ENCODE results near the gene FIP1L1. TPM values are rescaled to one million over a fixed set of nuclear protein-coding genes. Genes with fewer than 3 reads are reported as not detected.
A peak's percentile ranks its signal among the peaks of the same experiment; 100 is the strongest.

The FIP1L1 gene
- total and polyA plus RNA-seq, 9 of the 15 experiments (the other 6 are each of a cell fraction or from before 2014, with no cell fraction given) = 34.6 to 137 (median 72.0) TPM

GRCh38 chr4:53421791-53422190 is 44.4 kb downstream of the FIP1L1 start (continued):
- TF ChIP-seq MAFG (tag; conservative IDR thresholded peaks at IDR 0.05) = no peak
- TF ChIP-seq KLF13 (tag; IDR thresholded peaks at IDR 0.05; ENCODE audit: borderline replicate concordance, low read depth) = no peak

GRCh38 chr4:53422367-53422766 is 44.9 kb downstream of the FIP1L1 start:
- no peak overlapping the region for H3K4me3 ChIP-seq
- intact Hi-C loops (cut with micrococcal nuclease) (no loop called here), in situ Hi-C loops (cut with MboI) (no loop called here)
- DNase-seq (ENCODE audit: extremely low read depth in 1 of 4, low spot score in 3 of 4) (no peak), FAIRE-seq (no peak), ATAC-seq (no peak)
- TF ChIP-seq DACH1 (IDR thresholded peaks at IDR 0.05; ENCODE audit: partially characterized antibody) = no peak
- no peak for TF ChIP-seq ATF3 (IDR thresholded peaks at IDR 0.05)
- no peak for TF ChIP-seq ATF3 (CRISPR knock-in tag; conservative IDR thresholded peaks at IDR 0.05)
- TF ChIP-seq ZBTB40 (IDR thresholded peaks at IDR 0.05) = peak; percentile 63
- no peak for TF ChIP-seq ZBTB40 (CRISPR knock-in tag; IDR thresholded peaks at IDR 0.05)
- peak; percentile 93 for TF ChIP-seq ZKSCAN1 (IDR thresholded peaks at IDR 0.05; ENCODE audit: low read depth, low read length)
- CTCF ChIA-PET (ENCODE audit: low intra/inter-chr PET ratio) = no interaction called here
- H2AFZ ChIP-seq (ENCODE audit: low read depth, low read length) = no peak overlapping the region
- no peak overlapping the region for H3K27ac ChIP-seq (ENCODE audit: extremely low read depth, low read depth, low read length)
- no peaks in the 10 kb centered on the region for H3K9me3 ChIP-seq (replicated peaks; ENCODE audit: control insufficient read depth, insufficient read depth, low read depth, low read length)
- WGBS (ENCODE audit: insufficient coverage, low coverage, missing lambda C conversion rate) = 100% methylated on average over 1 of the region's 1 CpG
- no peaks in the 10 kb centered on the region for H3K27me3 ChIP-seq (ENCODE audit: control insufficient read depth in 2 of 2, insufficient read depth in 2 of 2, low read length in 2 of 2)
- POLR2A ChIA-PET = no interaction called here
- H4K20me1 ChIP-seq (replicated peaks; ENCODE audit: control insufficient read depth, insufficient read depth, low read length) = no peaks in the 10 kb centered on the region
- H3K4me1 ChIP-seq (replicated peaks in 1 of 2; ENCODE audit: control insufficient read depth in 2 of 2, insufficient read depth in 2 of 2, low read length in 2 of 2) = no peaks in the 10 kb centered on the region
- peaks cover 24% of the 10 kb centered on the region; the same call in 2 of the 3 replicates for H3K36me3 ChIP-seq (ENCODE audit: control insufficient read depth, insufficient read depth, low read length)
- H3K4me2 ChIP-seq (ENCODE audit: insufficient read depth, low read length) = no peak overlapping the region
- no peak overlapping the region for H3K9ac ChIP-seq (ENCODE audit: insufficient read depth in 1 of 2, low read depth in 2 of 2, low read length in 2 of 2)
- no peaks in the 10 kb centered on the region; the same call in 2 of the 3 replicates for H3K79me2 ChIP-seq (ENCODE audit: control insufficient read depth, insufficient read depth, low read length)
- no peaks in the 10 kb centered on the region for H3K9me1 ChIP-seq (ENCODE audit: control insufficient read depth, insufficient read depth, low read length)
- no TSS peak for BruUV-seq (replicated peaks)

Data from K562 (cell line).